ENCODE measurements around the gene RBM4.

DNA sequence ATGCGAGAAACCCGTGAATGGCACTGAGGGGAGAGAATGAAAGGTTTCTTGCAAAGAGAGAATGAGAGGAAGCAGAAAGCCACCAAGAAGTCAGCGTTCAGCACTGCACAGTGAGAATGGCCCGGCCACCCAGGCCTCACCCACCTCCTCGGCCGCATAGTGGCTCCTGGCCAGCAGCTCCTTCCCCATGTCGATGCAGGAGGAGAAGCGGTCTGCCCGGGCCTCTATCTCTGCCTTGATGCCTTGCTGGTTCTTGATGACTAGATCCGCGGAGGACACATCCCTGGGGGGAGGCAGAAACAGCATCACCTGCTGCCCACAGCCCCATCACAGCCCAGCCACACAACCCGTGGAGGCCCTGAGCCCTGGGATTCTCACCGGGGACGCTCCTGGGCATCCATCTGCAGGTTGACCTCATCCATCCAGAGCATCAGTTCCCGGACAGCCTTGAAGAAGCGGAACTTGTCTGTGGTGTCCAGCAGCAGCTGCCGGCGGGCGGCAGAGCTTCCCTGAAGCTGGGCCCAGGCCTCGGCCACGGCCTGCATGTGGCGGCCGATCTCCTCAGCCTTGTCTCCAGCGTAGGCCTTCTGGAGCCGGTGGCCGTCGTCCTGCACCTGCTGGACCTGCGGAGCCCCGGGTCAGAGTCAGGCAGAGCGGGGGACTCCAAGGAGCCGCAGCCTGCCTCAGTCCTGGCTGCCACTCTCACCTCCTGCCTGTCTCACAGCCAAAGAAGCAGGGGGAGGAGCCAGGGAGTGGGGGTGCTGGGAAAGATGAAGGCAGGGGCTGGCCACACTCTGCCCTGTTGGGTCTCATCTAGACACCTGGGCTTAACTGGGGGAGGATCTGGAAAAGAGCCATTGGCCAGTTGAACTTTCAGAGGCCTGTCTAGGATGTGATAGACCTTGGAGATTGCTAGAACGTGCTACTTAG, 51.4 kb downstream of the RBM4 start:
- TF ChIP-seq TAF1 (IDR thresholded peaks at IDR 0.05; ENCODE audit: borderline replicate concordance, insufficient read depth, low read length), result no peak
- TF ChIP-seq, protein P1, sequence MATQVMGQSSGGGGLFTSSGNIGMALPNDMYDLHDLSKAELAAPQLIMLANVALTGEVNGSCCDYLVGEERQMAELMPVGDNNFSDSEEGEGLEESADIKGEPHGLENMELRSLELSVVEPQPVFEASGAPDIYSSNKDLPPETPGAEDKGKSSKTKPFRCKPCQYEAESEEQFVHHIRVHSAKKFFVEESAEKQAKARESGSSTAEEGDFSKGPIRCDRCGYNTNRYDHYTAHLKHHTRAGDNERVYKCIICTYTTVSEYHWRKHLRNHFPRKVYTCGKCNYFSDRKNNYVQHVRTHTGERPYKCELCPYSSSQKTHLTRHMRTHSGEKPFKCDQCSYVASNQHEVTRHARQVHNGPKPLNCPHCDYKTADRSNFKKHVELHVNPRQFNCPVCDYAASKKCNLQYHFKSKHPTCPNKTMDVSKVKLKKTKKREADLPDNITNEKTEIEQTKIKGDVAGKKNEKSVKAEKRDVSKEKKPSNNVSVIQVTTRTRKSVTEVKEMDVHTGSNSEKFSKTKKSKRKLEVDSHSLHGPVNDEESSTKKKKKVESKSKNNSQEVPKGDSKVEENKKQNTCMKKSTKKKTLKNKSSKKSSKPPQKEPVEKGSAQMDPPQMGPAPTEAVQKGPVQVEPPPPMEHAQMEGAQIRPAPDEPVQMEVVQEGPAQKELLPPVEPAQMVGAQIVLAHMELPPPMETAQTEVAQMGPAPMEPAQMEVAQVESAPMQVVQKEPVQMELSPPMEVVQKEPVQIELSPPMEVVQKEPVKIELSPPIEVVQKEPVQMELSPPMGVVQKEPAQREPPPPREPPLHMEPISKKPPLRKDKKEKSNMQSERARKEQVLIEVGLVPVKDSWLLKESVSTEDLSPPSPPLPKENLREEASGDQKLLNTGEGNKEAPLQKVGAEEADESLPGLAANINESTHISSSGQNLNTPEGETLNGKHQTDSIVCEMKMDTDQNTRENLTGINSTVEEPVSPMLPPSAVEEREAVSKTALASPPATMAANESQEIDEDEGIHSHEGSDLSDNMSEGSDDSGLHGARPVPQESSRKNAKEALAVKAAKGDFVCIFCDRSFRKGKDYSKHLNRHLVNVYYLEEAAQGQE (IDR thresholded peaks at IDR 0.05; ENCODE audit: insufficient read depth in 1 of 2, low read depth in 2 of 2, low read length in 2 of 2), result no peak

All from PFSK-1 (cell line).